Smooth muscle cell (in vitro differentiated cells): ENCODE measurements around the gene EIF2AK2. TPM values are rescaled to one million over a fixed set of nuclear protein-coding genes. Genes with fewer than 3 reads are reported as not detected.
"Not testable (repeated sequence)": the region's sequence is repeated elsewhere in the genome, so short reads cannot be mapped to it uniquely, and the experiment has no call there.

Source experiments
- DNase-seq: peaks from one replicate; lab custom pipeline; 2025; ENCODE audit not compliant: unreplicated experiment; lab: John Stamatoyannopoulos, UW
- H2AFZ ChIP-seq: fragments of 200-600 bp; sonication (generic); 2 replicates; pipeline ENCODE4 v1.6.0; 2016; ENCODE audit warnings: antibody characterized with exemption, low read depth, mild to moderate bottlenecking
- H3F3A ChIP-seq: fragments of 200-600 bp; sonication (generic); 2 replicates; pipeline ENCODE4 v1.6.0; 2017; ENCODE audit warnings: antibody characterized with exemption, low read depth
- H3K27ac ChIP-seq: fragments of 200-600 bp; sonication (generic); 2 replicates; pipeline ENCODE4 v1.5.1; 2016; ENCODE audit warnings: low read depth, mild to moderate bottlenecking
- H3K27me3 ChIP-seq: fragments of 200-600 bp; sonication (generic); 2 replicates; pipeline ENCODE4 v1.6.1; 2016; ENCODE audit warnings: low read depth, mild to moderate bottlenecking
- H3K36me3 ChIP-seq: fragments of 200-600 bp; sonication (generic); 2 replicates; pipeline ENCODE4 v1.5.1; 2016; ENCODE audit warnings: low read depth
- H3K4me1 ChIP-seq: fragments of 200-600 bp; sonication (generic); 2 replicates; pipeline ENCODE4 v1.5.1; 2016; ENCODE audit warnings: low read depth
- H3K4me2 ChIP-seq: fragments of 200-600 bp; sonication (generic); 2 replicates; pipeline ENCODE4 v1.6.0; 2016; ENCODE audit warnings: mild to moderate bottlenecking
- H3K4me3 ChIP-seq: fragments of 200-600 bp; sonication (generic); 2 replicates; pipeline ENCODE4 v1.5.1; 2016; ENCODE audit warnings: mild to moderate bottlenecking
- H3K79me2 ChIP-seq: fragments of 200-600 bp; sonication (generic); 2 replicates; pipeline ENCODE4 v1.6.0; 2016; ENCODE audit warnings: low read depth, mild to moderate bottlenecking
- H3K9ac ChIP-seq: fragments of 200-600 bp; sonication (generic); 2 replicates; pipeline ENCODE4 v1.6.0; 2016; ENCODE audit warnings: low read depth
- H3K9me3 ChIP-seq: fragments of 200-600 bp; sonication (generic); replicated peaks from 2 replicates; pipeline ENCODE4 v1.5.1; 2016; ENCODE audit warnings: low read depth
- H4K20me1 ChIP-seq: fragments of 200-600 bp; sonication (generic); 2 replicates; pipeline ENCODE4 v1.6.0; 2016; ENCODE audit warnings: low read depth
- WGBS: methylation state at CpG from one replicate; pipeline ENCODE4 v1.1.7; 2016; ENCODE audit warnings: low lambda C conversion rate; 5-methylcytosine and 5-hydroxymethylcytosine counted together
- polyA plus RNA-seq: library from polyadenylated mRNA; unstranded; fragments of >200 nt; fragmentation: Nextera tagmentation; extraction: Ambion mirVana; gene quantifications from 2 replicates; pipeline ENCODE4 v1.2.1, GENCODE V29; 2016
- total RNA-seq: library from RNA; depleted of rRNA; stranded (reverse); fragments of >200 nt; gene quantifications from 2 replicates; pipeline ENCODE4 v1.2.3, GENCODE V29; 2014
- TF ChIP-seq, protein P1 (sequence below): fragments of 200-600 bp; sonication (generic); IDR thresholded peaks from 2 replicates; pipeline ENCODE4 v1.5.1; 2017; ENCODE audit warnings: borderline replicate concordance, mild to moderate bottlenecking, antibody characterized with exemption; ENCODE audit not compliant: insufficient read depth, poor library complexity, severe bottlenecking

EIF2AK2 gene
- total and polyA plus RNA-seq, 2 experiments from 2014 or later: 21.0 to 32.9 TPM

- Histone ChIP-seq H3K4me1 (peaks cover 12% of the 10 kb centered on the region), H3K79me2 (peaks cover 10% of the 10 kb centered on the region), H3K27ac (peak within 1 kb of the TSS; percentile 59), H3K9ac (peak within 1 kb of the TSS; percentile 66), H3K36me3 (no peaks in the 10 kb centered on the region), H3K27me3 (no peaks in the 10 kb centered on the region), H2AFZ (peak within 1 kb of the TSS; percentile 61), H3K4me3 (peak within 1 kb of the TSS; percentile 61), H3F3A (no peaks in the 10 kb centered on the region), H3K4me2 (peak within 1 kb of the TSS; percentile 83), H4K20me1 (no peaks in the 10 kb centered on the region), H3K9me3 (no peaks in the 10 kb centered on the region)
- TF ChIP-seq, protein P1, sequence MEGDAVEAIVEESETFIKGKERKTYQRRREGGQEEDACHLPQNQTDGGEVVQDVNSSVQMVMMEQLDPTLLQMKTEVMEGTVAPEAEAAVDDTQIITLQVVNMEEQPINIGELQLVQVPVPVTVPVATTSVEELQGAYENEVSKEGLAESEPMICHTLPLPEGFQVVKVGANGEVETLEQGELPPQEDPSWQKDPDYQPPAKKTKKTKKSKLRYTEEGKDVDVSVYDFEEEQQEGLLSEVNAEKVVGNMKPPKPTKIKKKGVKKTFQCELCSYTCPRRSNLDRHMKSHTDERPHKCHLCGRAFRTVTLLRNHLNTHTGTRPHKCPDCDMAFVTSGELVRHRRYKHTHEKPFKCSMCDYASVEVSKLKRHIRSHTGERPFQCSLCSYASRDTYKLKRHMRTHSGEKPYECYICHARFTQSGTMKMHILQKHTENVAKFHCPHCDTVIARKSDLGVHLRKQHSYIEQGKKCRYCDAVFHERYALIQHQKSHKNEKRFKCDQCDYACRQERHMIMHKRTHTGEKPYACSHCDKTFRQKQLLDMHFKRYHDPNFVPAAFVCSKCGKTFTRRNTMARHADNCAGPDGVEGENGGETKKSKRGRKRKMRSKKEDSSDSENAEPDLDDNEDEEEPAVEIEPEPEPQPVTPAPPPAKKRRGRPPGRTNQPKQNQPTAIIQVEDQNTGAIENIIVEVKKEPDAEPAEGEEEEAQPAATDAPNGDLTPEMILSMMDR: no peak
- no peak for DNase-seq
- WGBS: 58% methylated on average over 50 of the region's 72 CpGs
Measured at GRCh38 chr2:37196320-37197195, 39.8 kb upstream of the EIF2AK2 start, which contains the start of gene CEBPZOS. Gene CEBPZOS, plus strand, starts transcription at chr2:37196496. Its CDS starts 3,209 bp downstream, at chr2:37199705.

DNA sequence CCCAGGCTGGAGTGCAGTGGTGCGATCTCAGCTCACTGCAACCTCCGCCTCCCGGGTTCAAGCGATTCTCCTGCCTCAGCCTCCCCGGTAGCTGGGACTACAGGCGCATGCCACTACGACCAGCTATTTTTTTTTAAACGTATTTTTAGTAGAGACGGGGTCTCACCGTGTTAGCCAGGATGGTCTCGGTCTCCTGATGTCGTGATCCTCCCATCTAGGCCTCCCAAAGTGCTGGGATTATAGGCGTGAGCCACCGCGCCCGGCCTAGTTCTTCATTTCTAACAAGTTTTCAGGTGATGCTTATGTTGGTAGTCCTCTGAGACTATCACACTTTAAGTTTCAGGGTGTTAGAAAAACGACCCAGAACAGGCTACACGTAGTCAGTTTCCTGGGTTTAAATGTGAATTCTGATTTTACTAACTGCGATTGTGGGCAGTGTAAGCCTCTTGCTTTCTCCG is 39.1 kb upstream of the EIF2AK2 start:
- Histone ChIP-seq H2AFZ (peak overlapping the region; percentile 61), H3K4me1 (peaks cover 12% of the 10 kb centered on the region), H3K4me3 (peak overlapping the region; percentile 61), H3K4me2 (peak overlapping the region; percentile 83)
- not testable (repeated sequence) for H4K20me1 ChIP-seq, H3K9me3 ChIP-seq, H3K36me3 ChIP-seq, H3K9ac ChIP-seq, H3F3A ChIP-seq, H3K79me2 ChIP-seq, DNase-seq, H3K27ac ChIP-seq, H3K27me3 ChIP-seq
- WGBS: 89% methylated on average over 20 of the region's 20 CpGs

DNA sequence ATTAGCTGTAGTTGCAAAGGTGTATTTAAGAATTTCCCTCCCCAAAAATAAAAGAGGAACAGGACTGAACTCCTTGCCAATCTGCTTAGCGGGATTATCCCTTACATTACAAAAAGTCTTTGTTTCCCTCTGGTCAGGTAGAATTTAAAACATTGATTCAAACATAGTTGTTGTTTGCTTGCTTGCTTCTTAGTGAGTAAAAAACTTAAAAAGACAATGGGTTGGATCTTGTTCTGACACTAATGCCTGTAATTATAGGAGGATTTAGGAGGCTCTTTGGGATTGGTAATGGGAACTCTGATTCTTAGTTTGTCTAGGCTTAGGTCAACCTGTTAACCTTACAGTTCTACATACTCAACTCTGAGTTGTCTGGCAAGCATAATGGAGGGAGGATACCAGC is 35.8 kb upstream of the EIF2AK2 start:
- Histone ChIP-seq H3K27ac (no peak overlapping the region), H3K9me3 (no peaks in the 10 kb centered on the region), H2AFZ (no peak overlapping the region), H3K4me1 (peaks cover 12% of the 10 kb centered on the region), H3K4me3 (no peak overlapping the region), H3K9ac (no peak overlapping the region), H3K36me3 (no peaks in the 10 kb centered on the region), H3K27me3 (no peaks in the 10 kb centered on the region), H3K4me2 (no peak overlapping the region), H3F3A (no peaks in the 10 kb centered on the region), H3K79me2 (no peaks in the 10 kb centered on the region), H4K20me1 (no peaks in the 10 kb centered on the region)
- TF ChIP-seq, protein P1: no peak
- WGBS: 100% methylated on average over 1 of the region's 1 CpG
- DNase-seq: no peak

GRCh38 chr2:37191747-37192146 is 35.0 kb upstream of the EIF2AK2 start:
- DNase-seq: no peak
- no peak overlapping the region for H3K27ac ChIP-seq
- H3K4me1 ChIP-seq: peaks cover 12% of the 10 kb centered on the region
- H3F3A ChIP-seq: no peaks in the 10 kb centered on the region
- H3K79me2 ChIP-seq: no peaks in the 10 kb centered on the region
- no peaks in the 10 kb centered on the region for H3K36me3 ChIP-seq
- no peak overlapping the region for H3K4me3 ChIP-seq
- no peak overlapping the region for H3K4me2 ChIP-seq
- 72% methylated on average over 6 of the region's 6 CpGs for WGBS
- H4K20me1 ChIP-seq: no peaks in the 10 kb centered on the region
- no peak overlapping the region for H2AFZ ChIP-seq
- no peaks in the 10 kb centered on the region for H3K9me3 ChIP-seq
- H3K9ac ChIP-seq: no peak overlapping the region
- no peaks in the 10 kb centered on the region for H3K27me3 ChIP-seq
- TF ChIP-seq, protein P1: no peak
